Effector CD8-positive, alpha-beta T cell (primary cell): Measurements from ENCODE around the gene LETM1.

Experiments used
- DNase-seq: peaks from one replicate; lab custom pipeline; 2025; lab: John Stamatoyannopoulos, UW

Gene LETM1

GRCh38 chr4:1872870-1873269 is 16.9 kb upstream of the LETM1 start:
- no peak for DNase-seq

GRCh38 chr4:1871471-1872021 is 15.6 kb upstream of the LETM1 start:
- no peak for DNase-seq

DNA sequence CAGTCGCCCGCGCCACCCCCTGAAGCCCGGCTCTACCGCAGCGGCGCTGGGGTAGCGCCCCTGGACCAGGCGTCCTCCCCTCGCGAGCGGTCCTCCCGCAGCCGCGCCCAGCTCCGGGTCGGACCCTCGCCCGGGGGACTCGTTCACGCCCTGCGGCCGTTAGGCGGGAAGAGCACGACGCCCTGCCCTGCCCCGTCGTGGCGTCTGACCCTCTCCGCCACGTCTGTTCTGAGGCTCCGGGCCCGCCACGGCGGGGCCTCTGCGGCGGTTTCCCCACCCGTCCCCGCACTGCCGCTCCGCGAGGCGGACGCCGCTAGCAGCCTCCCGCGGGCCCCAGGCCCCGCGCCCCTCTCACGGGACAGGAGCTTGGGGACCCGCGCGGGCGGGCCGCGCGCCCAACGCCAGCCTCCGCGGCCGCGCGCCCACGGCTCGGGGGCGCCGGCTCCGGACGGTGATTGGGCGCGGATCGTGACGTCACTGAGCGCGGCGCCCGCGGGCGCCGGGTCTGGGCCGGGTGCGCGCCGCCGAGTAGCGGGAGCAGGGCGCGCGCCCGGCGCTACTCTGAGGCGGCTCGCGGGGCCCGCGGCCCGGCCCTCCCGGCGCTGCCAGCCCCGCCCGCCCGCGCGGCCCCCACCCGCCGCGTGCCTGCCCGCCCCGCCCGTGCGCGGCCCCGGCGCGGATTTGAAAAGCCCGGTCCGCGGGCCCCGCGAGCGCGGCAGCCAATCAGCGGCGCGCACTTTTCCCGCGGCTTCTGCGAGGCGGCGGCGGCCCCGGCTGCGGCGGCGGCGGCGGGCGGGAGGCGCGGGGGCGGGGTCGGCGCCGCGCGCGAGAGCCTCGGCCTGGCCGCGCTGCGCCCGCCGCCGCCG is 14.9 kb upstream of the LETM1 start, which contains the start of gene NSD2:
TSS of gene NSD2 (plus strand) at position 816 of the 866 bp plus-strand sequence. CDS start 29,262 bp downstream, outside the sequence.
- peak; percentile 89 for DNase-seq

DNA sequence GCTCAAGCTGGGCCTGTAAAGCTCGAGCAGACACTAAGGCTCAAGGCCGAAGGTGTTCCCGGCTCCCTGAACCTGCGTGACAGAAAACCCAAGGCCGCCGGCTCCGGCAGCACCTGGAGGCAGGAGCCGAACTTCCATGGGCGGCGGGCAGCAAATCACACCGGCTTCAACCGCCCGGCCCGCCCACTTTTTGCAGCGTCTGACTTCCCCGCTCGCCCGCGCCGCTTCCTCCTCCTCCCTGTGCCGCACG is 14.3 kb upstream of the LETM1 start:
- peak; percentile 72 for DNase-seq

DNA sequence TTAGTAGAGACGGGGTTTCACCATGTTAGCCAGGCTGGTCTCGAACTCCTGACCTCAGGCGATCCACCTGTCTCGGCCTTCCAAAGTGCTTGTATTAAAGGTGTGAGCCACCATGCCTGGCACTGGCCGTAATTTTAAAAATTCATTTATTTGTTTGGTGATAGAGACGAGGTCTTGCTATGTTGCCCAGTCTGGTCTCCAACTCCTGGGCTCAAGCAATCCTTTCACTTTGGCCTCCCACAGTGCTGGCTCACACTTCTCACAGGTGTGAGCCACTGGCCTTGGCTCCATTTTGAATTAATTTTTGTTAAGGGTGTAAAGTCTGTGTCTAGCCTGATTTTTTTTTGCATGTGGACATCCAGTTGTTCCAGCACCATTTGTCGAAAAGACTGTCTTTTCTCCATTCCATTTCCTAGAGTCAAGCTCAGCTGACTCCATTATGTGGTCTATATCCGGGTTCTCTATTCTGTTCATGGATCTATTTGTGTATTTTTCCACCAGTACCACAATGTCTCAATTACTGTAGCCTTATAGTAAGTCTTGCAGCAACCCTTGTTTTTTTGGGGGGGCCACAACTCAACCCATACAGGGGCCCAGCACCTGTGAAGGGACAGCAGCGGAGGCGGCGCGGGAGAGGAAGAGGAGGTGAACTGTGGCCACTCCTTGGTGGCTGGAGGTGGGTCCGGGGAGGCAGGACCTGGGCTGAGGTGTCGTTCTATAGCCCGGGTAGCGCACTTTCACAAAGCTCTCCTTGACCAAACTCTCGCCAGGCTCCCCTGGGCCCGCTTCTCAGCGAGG is 13.8 kb upstream of the LETM1 start:
- DNase-seq, result no peak

DNA sequence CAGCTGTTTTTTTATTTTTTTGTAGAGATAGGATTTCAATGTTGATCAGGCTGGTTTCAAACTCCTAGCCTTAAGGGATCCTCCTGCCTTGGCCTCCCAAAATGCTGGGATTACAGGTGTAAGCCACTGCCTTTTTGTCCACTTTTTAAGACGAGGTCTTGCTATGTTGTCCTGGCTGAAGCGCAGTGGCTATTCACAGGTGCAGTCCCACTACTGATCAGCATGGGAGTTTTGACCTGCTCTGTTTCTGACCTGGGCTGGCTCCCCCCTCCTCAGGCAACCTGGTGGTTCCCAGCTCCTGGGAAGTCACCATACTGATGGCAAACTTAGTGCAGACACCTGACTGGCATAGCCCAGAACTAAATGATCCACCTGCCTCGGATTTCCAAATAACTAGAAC is 13.0 kb upstream of the LETM1 start:
- no peak for DNase-seq

GRCh38 chr4:1868293-1868692 is 12.3 kb upstream of the LETM1 start:
- DNase-seq, result no peak

- DNase-seq, result no peak
These were observed 10.3 kb upstream of the LETM1 start for GRCh38 chr4:1866189-1866661.

GRCh38 chr4:1864076-1865008 is 8.4 kb upstream of the LETM1 start:
- no peak for DNase-seq

DNA sequence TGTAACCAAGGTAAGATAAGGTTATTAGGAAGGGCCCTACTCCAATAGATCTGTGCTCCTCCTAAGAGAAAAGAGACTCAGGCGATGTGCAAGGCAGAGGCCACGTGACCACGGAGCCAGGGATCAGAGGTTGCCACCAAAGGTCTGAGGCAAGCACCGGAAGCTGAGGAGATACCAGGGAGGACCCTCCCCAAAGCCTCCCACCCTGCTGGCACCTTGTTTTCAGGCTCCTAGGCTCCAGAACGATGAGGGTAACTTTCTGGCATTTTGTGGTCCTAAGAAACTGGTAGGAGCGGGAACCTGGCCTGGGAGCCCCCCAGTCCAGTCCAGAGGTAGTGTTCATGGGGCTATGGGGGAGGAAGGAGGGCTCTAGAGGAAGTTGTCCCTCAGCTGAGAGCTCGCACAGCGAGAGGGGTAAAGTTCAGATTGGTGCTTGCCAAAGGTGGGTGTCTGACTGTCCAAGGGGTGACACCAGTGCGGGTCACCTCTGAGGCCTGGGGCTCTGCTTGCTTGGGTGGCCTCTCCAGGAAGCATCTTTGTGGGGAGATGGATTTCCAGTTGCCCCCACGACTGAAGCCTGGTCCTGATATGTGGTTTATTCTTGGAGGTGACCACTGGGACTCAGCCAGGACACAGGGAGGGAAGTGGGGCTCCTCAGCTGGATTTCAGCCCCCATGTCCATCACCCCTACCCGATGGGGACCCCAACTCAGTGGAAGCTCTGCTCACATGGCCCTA is 7.5 kb upstream of the LETM1 start:
- no peak for DNase-seq

DNA sequence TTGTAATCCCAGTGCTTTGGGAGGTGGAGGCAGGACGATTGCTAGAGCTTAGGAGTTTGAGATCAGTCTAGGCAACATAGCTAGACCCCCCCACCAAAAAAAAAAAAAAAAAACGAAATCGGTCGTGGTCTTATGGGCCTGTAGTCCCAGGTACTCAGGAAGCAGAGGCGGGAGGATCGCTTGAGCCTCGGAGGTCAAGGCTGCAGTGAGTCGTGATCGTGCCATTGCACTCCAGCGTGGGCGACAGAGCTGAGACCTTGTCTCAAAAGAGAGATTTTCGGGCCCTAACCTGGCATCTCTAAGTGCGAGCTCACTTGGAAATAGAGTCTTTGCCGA is 7.0 kb upstream of the LETM1 start:
- no peak for DNase-seq

DNA sequence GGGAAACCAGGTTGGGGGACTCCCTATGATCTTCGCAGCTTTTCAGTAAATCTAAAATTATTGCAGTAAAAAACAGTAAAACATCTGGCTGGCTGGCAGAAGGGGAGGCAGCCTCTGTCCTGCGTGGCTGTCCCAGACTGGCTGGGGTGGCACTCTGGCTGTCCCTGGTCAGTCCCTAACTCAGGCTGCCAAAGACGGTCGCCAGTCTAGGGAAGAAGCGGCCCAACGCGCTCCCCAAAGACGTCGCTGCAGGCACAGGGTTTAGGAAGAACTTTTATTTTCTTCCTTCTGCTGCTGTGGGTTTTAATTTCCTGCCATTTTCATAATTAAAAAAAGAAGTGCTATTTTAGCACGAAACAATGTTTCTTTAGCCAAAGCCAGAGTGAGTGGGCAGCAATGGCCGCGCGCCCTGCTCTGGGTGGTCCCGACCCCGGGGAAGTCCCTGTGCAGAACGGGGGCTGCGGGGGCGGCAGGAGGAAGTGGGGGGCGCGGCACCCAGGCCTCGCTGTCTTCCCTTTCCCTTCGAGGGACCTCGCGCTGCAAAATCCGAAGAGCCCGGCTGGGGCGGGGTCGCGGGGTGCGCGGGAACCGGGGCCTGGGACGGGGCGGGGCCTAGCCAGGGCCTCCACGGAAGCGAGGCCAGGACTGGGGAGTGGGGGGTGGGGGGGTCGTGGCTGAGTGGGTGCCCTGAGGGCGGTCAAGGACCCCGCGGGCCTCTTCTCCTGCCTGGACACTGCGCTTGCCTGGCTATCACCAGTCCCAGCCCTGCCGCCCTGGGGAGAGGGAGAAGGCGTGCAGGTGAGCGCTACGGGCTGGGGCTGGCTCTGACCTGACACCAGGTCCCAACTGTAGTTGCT is 6.3 kb upstream of the LETM1 start:
- peak; percentile 31 for DNase-seq

DNA sequence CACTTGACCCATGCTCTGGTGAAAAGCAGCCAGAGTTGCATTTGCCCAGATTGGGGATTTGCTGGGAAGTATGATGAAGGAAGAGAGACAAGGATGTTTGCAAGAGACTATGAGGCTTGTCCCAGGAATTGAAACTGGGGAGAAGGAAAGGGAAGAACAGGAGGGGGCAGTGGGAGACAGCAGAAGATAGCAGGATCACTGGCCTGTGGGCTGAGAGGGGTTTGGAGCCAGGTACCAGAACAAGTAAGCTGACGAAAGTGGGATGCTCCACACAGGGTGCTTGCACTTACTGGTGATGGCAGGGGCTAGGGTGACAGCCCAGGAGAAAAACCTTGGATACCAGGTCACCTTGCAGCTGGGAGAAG is 3.4 kb upstream of the LETM1 start:
- no peak for DNase-seq

GRCh38 chr4:1857931-1858330 is 2.0 kb upstream of the LETM1 start:
- no peak for DNase-seq

DNA sequence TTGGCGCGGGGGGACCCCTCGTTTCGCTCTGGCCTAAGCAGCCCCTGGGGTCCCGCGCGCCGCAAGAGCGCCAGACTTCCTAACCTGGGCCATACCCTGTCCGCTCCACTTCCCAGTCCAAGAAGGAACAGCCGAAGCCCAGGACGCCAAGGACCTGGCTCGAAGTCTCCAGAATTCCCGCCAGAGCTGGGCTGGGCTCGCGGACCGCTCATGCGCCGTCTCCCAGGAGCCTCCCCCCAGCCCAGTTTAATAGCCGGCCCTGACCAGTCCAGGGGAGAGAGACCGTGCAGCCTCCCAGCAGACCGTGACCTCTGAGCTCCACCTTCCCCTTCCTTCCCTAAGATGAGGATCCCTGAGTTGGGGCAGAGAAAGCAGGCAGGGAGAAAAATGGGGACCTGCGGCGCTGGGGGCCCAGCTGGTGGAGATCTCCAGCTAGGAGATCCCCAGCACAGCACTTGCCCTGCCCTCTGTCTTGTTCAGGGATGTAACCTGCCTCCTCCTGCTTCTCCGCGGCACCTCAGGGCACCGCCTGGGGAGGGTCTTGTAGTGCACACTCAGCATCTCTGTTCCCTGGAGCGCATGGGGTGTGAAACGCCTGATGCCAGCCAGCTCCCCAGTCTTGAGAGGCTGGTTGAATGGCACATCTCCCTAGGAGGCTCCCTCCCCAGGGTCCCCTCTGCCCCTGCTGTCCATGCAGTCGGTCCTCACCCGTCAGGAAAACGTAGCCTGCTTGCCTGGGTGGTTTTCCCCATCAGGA is 1.2 kb upstream of the LETM1 start:
- no peak for DNase-seq

DNA sequence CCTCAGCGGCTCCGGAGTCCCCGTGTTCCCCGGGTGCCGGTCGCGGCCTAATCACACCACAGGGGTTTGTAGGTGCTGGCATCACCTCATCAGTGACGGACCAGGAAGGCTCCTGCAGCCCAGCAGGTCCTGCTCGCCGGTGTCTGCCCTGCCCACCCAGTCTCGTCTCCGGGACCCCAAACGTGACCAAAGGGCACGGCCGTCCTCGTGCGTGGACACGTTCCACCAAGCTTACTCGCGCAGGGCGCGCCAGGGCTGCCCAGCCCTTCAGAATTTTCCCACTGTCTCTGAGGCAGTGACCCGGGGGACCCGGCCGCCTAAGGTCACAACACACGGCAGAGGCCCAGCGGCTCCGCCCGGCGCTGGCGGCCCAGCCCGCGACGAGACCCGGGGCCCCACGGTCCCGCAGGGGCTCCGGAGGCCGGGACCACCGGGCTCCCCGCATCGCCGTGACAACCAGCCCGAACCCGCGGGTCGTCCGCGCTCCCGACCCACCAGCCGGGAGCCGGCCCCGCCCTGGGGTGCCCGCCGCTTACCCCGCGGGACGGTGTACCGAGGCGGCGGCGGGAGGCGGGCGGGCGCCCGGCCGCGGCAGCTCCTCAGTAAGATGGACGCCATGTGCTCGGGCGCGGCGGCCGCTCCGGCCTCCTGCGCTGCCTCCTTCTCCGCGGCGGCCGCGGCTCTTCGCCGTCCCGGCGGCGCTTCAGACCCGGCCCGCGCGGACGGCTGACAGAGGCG is 454 bp downstream of the LETM1 start:
- DNase-seq, result no peak

- DNase-seq, result no peak
These were observed 1.2 kb downstream of the LETM1 start for GRCh38 chr4:1854752-1855151.

DNA sequence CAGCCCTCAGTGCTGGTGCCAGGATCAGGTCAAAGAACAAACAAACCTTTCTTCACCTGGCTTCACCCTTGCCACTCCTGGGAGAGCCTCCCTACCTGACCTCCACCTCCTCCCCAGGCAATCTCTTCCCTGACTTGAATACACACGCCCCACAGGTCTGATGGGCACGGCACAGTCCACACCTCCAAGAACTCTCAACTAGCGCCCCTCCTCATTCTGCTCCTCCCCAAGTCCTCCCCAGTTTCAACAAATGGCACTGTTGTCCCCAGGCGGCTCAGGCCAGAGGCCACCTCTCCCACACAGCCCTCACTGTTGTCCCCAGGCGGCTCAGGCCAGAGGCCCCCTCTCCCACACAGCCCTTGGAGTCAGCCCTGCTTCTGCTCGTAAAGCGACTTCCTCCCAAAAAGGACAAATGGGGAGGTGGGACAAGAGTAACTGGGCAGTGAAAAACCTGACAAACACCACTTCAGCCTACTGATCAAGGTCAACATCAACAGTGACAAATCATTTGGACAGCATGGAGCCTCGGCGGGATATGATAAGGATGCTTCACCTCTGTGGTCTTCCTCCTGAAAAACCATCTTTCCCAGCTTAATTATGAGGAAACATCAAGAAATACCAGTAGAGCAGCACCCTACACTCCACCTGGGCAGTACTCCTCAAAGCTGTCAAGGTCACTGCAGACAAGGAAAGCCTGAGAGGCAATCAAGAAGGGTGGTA is 2.9 kb downstream of the LETM1 start:
- DNase-seq, result no peak
